TTC549 (cell line): ENCODE results near the gene FBXW10.
A peak's percentile ranks its signal among the peaks of the same experiment; 100 is the strongest.
"Not testable (repeated sequence)": the region's sequence is repeated elsewhere in the genome, so short reads cannot be mapped to it uniquely, and the experiment has no call there.

Experiments used
- FAIRE-seq: peaks from 2 replicates; lab custom pipeline; 2012; peaks lifted over from hg19 to GRCh38; lab: Jason Lieb, UNC

The FBXW10 gene, protein sequence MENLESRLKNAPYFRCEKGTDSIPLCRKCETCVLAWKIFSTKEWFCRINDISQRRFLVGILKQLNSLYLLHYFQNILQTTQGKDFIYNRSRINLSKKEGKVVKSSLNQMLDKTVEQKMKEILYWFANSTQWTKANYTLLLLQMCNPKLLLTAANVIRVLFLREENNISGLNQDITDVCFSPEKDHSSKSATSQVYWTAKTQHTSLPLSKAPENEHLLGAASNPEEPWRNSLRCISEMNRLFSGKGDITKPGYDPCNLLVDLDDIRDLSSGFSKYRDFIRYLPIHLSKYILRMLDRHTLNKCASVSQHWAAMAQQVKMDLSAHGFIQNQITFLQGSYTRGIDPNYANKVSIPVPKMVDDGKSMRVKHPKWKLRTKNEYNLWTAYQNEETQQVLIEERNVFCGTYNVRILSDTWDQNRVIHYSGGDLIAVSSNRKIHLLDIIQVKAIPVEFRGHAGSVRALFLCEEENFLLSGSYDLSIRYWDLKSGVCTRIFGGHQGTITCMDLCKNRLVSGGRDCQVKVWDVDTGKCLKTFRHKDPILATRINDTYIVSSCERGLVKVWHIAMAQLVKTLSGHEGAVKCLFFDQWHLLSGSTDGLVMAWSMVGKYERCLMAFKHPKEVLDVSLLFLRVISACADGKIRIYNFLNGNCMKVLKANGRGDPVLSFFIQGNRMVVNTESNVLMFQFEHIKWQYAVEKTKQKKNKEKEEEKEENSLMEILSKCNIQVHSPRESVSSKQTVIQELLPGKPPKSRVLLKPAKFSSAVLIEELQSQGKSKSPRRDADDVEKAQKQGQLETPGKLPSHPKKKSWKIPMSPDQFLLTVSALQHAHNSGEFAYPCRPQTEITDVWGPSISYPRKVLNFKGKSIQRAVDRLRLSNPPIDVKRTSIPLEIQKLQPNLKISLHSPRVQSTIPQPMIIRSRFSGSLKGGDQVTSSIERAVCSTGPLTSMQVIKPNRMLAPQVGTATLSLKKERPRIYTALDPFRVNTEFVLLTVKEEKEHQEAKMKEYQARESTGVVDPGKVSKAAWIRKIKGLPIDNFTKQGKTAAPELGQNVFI

DNA sequence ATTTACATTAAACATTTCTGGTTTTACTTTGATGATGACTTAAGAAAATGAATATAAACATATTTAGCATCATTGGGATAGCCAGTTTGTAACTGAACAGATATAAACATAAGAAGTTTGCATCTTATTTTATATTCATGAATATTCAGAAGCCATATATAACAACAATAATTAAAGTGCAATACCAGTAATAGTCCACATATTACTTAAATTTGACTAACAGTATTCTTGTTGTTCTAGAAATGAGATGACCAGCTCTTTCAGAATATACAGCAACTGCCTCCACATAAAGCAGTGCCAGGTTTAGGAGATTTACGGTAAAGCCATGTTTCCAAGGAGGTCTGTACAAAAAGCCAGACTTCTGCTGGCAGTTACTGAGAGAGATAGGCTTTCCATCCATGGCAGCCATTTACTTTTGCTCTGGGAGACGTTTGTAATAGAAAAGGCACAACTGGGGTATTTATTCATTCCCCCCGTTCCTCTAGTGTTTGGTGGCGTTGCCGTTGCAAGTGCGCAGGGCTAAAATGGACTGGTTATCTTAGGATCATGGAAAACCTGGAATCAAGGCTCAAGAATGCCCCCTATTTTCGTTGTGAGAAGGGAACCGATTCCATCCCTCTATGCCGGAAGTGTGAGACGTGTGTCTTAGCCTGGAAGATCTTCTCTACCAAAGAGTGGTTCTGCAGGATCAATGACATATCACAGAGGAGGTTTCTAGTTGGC is at the start of gene FBXW10:
Gene FBXW10, plus strand, starts transcription at position 356 of the 723 bp plus-strand sequence. Its CDS starts 191 bp downstream, at position 547.
- FAIRE-seq: peak; percentile 92

DNA sequence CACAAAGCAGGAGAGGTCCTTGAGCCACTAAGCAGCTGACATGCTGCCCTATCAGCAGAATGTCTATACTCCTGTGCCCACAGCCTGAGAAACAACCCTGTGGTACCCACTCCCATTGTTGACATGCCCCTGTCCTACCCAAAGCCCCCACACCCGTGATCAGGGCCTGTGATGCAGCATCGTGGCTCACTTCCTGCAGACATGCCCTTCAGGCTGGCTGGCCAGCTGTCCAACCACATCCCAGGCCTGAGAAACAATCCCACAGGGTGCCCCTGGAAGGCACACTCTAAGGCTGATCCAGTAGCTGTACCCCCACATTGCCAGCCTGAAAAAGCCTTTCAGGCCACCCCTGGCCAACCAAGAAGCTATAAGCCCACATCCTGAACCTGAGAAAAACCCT is 48.7 kb upstream of the FBXW10 start:
- FAIRE-seq: not testable (repeated sequence)

DNA sequence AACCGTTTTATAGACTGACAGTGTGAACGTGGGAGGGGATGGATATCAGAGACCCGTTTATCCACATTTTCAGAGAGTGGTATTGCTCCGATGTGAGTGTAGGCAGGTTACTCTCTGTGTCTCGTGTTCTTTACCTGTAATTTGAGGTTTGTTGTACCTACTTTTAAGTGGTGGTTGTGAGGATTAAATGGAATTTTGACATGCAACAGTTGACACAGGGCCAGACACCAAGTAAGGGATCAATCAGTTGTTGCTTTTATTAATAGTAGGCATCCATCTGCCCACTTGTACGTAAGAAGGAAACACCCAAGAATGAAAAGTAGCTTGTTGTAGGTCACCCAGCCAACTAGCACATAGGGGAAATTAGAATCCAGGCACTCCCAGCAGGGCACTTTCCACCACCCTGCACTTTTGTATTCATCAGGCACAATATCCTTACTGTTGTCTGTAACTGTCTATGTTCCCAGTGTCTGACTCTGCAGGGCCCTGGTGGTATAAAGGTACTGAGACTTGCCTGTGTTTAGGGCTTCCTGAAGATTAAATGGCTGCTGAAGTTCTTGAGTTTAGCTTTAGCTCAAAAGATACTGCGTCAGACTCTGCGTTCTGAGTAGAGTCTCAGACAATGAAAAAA is 45.3 kb upstream of the FBXW10 start:
- FAIRE-seq: not testable (repeated sequence)

DNA sequence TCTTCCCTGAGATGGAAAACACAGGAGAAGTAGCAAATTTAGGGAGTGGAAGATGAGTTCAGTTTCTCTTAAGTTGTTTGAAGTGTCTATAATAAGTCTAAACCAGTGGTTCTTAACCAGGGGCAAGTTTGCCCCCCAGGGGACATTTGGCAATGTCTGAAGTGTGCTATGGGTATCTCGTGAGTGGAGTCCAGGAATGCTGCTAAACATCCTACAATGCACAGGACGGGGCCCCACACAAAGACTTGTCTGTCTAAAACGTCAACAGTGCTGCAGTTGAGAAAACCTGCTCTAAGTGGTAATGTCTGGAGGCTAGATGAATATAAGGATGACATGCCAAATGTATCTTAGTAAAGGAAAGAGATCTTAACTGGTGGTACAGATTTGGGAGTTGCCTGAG is 37.9 kb upstream of the FBXW10 start:
- FAIRE-seq: not testable (repeated sequence)

DNA sequence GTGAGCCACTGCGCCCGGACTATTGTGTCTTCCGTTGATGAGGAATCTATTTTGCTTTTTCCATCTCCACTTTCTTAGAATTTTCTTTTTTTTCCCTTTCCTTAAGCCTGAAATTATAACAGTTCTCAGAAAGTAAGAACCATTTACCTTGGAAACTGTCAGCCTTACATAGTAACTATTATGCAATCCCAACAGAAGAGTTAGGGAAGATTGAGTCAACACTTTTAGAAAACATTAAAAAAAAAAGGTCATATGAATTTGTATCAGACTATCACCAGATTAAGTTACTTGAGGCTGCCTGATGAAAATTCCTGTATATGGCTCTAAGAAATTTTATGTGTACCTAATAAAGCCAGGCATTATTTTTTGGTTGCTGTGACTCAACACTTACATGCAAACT is 35.6 kb upstream of the FBXW10 start:
- not testable (repeated sequence) for FAIRE-seq

DNA sequence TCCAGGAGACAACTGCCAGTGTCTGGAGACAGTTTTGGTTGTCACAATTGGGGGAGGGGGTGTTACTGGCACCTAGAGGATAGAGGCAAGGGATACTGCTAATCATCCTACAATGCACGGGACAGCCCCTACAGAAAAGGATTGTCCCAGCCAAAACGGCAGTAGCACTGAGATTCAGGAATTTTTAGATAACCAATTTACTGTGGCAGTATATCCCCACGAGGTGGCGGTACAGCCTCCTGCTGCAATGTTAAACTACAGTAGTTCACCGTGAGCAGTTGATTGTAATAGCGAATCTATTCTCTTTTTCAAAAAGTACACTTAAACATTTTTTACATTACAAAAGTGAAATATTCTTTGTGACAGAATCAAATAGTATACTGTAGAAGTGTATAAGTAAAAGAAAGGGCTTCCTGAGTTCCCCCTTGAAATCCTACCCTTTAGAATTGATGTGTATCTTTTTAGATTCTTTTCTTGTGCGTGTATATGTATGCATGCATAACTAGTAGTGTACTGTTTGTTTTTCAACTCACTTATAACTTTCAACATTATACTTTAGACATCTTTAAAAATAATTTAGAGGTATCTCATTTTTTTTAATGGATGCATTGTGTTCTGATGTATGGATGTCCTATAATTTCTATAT is 31.4 kb upstream of the FBXW10 start:
- peak; percentile 94 for FAIRE-seq

DNA sequence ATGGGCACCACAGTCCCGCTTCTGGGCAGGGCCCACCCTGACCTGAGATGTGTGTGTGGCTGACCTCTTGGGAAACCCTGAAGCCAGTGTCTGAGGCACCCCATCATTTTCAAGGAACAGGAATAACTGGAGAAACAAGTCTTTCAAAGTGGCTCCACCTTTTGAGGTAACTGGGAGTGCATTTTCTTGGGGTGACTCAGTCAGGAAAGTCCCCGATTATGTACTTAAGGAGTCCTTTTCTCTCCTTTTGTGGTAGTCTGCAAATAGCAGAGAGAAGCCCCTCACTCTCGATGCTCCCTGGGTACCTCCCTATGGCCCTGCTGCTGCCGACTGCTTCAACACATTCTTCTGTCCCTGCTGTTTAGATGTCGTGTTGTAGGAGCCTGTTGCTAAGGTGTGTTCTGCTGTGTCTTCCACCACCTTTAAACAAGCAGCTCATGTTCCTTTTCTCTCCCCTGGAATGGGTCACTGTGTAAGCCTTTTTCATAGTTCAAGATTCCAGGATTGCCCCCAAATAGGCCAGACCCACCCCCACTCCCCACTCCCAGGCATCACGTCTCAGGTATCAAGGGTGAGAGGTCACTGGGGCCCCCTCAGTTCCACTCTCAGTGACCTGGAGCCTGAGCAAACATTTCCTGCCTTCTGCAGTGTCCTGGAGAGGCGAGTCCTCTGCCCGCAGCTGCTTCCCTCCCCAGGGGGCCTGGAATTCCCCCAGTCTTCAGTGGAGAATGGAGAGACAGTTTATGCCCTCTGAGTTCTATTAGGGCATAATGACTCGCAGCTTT is 25.0 kb upstream of the FBXW10 start:
- FAIRE-seq: not testable (repeated sequence)

DNA sequence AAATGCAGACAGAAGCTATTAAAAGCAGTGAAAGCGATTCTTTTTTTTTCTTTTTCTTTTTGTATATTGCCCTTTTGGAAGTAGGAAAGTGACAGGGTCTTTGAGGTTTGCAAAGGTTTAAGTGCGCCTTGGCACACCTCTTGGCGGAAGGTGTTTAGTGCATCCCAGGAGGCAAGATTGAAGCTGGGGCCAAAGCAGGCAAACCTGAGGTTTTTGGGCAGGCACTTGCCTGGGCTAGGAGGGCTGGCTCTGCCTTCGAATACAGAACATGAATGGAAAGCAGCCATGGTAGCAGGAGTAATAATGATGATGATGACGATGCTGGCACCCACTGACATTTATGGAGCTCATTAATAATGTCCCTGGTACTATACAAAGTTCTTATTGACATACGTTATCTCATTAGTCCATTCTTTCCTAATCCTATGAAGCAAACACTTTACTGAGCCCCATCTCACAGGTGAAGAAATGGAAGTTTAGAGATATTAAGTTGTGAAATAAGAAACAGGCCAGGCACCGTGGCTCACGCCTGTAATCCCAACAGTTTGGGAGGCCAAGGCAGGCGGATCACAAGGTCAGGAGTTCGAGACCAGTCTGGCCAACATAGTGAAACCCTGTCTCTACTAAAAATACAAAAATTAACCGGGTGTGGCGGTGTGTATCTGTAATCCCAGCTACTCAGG is 24.3 kb upstream of the FBXW10 start:
- FAIRE-seq: not testable (repeated sequence)

DNA sequence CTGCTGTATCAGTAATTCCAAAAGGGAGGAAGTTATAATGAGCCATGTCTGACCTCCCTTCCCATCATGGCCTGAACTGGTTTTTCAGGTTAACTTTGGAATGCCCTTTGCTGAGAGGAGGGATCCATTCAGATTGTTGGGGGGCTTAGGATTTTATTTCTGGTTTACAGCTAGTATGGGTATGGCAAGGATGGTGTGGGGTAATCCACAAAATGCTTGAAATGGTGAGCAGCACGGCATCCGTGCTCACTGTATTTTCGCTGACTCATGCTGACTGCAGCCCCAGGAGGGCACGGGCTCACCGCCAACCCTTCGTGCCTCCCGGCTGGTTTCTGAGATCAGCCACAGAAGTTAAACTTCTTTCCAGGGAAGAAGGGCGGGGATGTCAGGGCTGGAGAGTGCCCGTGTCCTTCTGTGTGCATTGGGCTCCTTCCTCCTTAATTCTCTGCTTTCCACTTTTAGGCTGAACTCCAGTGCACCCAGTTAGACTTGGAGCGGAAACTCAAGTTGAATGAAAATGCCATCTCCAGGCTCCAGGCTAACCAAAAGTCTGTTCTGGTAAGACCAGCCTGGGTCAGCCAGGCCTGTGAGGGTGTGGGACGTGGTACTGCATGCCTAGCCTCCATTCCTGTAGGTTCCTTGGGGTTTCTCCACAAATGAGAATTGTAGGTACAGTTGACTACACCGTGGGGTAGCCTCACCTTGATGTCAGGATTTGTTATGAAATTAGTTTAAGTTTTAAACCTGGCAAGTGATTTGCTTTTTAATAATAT is 21.9 kb upstream of the FBXW10 start:
- not testable (repeated sequence) for FAIRE-seq

DNA sequence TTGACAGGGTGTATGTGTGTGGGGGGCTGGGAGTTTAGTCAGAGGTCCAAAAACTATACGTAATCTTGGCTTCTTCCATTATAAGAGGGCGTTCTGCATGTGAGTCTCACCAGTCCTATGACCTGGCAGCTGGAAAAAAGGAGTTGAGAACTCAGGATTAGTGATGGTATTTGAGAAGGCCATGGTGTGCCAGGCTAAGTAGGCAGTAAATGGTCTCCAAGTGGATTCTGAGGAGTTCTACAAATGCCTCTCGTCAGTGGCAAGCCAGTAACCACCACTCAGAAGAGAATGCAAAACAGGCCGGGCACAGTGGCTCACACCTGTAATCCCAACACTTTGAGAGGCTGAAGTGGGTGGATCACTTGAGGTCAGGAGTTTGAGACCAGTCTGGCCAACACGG is 21.2 kb upstream of the FBXW10 start:
- not testable (repeated sequence) for FAIRE-seq

DNA sequence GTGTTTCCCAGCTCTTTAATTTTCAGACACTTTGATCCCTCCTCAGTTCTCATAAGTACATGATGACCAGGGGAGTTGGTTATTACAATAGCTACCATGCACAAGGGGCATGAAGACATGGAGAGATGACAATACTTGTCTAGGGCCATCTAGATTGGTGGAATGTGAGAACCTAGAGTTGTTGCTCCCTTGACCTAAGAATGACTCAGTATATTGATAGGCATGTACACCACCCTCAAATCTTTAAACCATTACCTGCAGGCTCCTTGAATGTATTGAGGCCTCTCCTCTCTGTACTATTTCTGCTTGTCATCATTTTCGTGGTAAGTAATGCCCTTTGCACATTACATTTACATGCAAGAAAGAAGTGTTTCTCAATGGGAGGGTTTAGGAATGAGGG is 20.3 kb upstream of the FBXW10 start:
- not testable (repeated sequence) for FAIRE-seq

DNA sequence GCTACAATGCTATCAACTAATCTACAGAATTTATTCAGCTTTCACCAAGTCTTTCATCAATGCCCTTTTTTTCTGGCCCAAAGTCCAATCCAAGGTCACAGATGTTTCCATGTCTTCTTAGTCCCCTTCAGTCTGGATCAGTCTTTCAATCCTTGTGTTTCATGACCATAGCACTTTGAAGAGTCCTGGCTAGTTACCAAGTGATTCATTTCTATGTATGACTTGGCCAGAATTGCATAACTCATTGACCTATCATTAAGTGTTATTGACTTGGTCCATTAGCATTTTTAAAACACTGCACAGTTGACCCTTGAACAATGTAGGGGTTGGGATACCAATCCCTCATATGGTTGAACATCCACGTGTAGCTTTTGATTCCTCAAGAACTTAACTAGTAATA is 11.4 kb upstream of the FBXW10 start:
- not testable (repeated sequence) for FAIRE-seq

DNA sequence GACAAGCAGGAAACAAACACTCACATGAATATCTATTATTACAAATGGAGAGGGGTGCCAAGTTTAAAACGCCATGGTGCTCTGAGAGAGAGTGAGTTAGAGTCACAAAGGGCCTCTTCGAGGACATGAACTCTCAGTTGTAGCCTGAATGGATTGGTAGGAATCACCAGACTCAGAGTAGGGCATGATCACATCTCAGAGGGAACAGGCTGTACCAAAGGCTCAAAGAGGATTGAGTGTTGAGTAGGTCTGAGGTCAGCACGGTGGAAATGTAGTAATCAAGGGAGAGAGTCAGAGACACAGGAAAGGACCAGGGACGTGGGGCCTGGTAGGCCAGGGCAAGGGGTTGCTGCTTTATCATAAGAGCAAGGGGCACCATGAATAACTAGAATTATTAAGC is 10.5 kb upstream of the FBXW10 start:
- FAIRE-seq: not testable (repeated sequence)

DNA sequence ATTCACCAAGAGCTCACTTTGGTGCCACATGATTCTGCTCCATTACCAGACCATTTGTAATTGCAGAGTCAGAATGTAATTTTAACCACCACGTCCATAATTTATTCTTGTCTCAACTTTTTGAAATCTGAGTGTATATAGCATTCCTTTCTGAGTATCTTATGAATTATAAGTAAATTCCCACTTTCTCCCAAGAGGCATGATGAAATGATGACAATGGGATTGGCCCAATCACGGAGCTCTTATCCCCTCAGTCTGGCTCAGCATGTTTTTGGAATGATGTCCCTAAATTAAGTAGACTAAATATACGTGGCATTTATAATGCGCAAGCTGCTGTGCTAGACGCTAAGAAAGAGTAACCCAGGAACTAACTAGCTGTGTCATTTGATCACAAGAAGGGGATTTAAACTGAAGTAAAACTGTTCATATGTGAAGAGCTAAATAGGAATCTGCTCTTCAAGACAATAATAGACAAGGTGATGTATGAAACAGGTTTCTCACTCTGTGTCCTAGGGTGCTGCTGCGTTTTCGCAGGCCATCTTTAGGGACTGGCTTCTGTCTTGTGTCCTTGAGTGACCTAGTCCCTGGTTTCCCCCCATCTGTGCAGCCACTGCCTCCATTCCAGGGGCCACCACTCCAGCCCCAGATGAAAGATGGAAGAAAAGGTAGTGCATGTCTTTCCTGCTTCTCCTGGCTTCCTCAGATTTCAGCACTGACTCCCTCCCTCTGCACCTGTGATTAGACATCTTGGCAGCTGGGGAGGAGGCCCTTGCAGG is 4.0 kb upstream of the FBXW10 start:
- not testable (repeated sequence) for FAIRE-seq

DNA sequence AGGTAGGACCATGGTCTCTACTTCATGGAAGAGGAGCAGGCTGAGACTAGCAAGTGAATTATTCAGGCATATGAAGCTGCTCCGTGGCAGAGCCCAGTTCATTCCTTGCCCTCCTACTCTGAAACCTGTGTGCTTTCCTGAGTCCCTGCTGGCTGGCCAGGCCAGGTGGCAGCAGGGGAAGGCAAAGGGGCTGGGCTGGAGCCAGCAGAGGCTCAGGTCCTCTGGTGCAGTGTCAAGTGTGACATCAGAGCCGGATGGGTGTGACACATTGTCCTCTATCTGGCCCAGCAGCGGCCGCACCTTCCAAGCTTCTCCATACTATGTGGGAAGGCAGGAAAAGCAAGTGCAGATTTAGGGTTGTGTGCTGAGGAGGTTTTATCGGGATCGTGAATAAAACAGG is 2.6 kb upstream of the FBXW10 start:
- not testable (repeated sequence) for FAIRE-seq

DNA sequence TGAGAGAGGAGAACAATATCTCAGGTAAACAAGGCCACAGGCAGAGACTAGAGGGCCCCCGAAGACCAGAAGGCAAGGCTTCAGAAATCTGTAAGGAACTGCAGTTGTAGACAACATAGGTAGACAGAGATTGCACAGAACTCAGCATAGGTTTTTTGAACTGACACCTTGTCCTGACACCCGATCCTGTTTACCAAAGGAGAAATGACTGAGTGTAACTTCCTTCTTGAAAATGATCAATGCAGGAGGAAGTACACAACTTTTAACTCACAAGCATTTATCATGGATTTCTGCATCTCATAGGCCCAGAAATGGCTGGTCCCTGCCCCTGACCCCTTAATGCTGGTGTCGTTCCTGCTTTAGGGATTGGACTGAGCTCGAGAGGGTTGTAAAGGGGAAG is 872 bp downstream of the FBXW10 start:
- not testable (repeated sequence) for FAIRE-seq

DNA sequence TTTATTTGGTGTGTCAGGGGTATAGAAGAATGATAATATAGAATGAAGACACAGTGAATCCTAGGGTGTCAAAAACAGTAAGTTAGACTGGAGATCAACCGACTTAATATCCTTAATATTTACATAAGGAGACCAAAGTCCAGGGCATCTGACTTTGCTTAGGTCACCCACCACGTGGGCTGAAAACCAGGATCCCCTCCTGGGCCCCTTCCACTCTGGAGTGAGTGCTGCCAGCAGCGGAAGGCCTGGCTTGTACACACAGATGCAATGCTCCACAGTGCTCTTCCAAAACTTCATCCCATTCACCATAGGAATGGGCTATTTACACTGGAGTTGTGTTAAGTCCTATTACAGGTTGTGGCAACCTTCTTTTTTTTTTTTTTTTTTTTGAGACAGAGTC is 2.7 kb downstream of the FBXW10 start:
- FAIRE-seq: not testable (repeated sequence)

DNA sequence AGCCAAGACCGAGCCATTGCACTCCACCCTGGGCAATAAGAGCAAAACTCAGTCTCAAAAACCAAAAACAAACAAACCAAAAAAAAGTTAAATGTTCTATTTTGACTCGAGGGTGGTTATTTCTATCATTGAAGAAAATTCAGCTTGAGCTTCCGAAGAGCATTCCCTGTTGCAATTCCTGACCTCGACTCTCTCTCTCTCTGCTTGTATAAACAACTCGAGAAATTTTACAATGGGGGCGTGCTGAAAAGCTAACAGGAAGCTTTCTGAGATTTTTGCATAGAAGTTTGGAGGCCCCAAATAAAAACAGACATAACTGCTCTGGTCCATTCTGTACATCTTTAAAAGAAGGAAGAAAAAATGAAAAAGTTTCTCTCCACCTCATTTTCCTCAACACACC is 3.6 kb downstream of the FBXW10 start:
- not testable (repeated sequence) for FAIRE-seq
